Activated CD8-positive, alpha-beta memory T cell treated with anti-CD3 and anti-CD28 coated beads, Interleukin-2, amount 50 U/mL, for 1 hour (primary cell): ENCODE data around the gene TSKS.

Experiments used
- DNase-seq: peaks from one replicate; pipeline ENCODE4 v3.0.0-alpha.2; 2020; ENCODE audit errors: extremely low read depth

Gene TSKS

DNA sequence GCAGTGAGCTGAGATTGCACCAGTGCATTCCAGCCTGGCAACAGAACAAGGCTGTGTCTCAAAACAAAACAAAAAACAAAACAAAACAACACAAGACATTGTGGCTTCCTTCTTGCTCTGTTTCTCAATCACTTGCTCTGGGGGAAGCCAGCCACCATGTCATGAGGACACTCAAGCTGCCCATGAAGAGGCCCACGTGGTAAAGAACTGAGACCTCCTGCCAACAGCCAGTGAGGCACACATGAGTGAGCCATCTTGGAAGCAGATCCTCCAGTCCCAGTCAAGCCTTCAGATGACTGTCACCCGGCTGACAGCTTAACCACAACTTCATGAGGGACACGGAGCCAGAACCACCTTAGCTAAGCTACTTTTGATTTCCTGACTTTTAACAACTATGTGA, 47.0 kb downstream of the TSKS start:
- no peak for DNase-seq

DNA sequence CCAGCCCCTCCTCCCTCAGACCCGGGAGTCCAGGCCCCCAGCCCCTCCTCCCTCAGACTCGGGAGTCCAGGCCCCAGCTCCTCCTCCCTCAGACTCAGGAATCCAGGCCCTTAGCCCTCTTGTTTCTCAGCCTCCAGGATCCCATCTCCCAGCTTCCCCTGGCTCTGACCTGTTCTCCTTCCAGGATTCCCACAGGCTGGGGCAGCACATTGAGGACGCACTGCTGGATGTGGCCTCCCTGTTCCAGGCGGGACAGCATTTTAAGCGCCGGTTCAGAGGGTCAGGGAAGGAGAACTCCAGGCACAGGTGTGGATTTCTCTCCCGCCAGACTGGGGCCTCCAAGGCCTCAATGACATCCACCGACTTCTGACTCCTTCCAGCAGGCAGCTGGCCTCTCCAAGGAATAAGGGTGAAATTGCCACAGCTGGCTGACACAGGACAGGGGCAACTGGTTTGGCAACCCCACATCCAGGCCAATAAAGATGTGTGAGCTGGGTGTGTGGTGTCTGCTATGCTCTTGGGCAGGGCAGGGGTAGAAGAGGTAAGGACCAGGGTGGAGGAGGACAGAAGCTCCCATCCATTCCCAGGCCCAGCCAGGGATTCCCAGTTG, 49.8 kb downstream of the TSKS start:
- DNase-seq: no peak

DNA sequence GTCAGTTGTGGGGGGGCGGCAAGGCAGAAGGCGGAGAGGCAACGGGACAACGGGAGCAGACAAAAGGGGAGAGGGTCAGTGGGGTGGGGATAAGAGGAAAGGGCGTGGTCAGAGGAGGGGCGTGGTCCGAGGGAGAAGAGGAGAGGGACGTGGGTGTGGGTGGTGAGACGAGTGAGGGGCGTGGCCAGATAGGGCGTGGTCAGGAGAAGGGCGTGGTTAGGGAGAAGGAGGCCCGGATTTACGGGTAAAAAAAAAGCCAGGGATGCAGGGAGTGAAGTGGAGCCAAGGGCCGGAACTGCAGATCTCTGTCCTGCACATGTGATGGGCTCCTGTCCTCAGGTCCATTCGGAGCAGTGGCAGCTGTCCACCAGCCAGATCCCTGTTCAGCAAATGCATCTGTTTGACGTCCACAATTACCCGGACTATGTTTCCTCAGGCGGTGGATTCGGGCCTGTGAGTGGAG, 50.7 kb downstream of the TSKS start:
- DNase-seq: no peak

DNA sequence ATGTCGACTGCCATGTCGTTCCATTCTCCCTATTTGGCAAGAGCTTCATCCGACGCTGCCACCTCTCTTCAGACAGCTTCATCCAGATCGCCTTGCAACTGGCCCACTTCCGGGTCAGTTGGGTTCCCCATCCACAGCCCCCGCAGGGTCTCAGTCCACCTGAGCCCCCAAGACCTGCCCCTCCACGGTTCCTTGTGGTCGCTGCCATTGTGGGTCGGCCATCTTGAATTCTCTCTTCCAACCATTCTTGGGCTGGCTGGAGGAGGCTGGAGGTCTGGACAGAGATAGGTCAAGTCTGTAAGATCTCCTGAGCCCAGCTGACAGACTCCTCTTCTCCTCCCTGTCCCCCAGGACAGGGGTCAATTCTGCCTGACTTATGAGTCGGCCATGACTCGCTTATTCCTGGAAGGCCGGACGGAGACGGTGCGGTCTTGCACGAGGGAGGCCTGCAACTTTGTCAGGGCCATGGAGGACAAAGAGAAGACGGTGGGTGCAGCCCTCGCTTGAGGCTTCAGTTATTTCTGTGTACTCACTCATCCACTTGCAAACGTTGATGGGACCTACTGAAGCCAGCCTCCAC, 52.6 kb downstream of the TSKS start:
- DNase-seq: no peak

DNA sequence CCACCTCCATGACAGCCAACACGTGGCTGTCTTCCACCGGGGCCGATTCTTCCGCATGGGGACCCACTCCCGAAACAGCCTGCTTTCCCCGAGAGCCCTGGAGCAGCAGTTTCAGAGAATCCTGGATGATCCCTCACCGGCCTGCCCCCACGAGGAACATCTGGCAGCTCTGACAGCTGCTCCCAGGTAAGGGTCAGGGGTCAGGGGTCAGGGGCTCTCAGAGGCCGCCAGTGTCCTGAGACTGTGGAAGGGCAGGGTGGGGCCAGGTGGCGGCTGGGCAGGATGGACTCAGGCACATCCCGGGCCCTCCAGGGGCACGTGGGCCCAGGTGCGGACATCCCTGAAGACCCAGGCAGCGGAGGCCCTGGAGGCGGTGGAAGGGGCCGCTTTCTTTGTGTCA, 57.2 kb downstream of the TSKS start:
- no peak for DNase-seq

DNA sequence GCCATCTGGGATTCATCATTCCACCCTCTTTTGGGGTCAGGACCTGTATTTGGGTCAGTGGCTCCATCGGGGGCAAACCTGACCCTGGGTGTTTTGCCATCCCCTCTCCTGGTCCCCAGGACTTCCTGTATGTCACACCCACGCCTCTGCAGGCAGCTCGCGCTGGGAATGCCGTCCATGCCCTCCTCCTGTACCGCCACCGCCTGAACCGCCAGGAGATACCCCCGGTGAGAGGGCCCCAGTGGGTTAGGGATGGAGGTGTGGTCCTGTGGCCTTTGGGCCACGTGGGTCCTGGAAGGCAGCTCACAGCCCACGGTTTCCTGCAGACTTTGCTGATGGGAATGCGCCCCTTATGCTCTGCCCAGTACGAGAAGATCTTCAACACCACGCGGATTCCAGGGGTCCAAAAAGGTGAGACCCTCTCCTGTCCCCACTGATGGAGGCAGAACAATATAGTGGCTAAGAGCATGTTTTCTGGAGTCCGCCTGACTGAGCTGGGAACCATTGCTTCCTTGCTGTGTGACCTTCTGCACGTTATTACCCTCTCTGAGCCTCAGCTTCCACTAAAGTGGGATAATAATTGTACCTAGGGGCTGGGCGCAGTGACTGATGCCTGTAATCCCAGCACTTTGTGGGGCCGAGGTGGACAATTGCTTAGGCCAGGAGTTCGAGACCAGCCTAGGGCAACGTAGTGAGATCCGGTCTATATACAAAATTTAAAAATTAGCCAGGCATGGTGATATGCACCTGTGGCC, 58.0 kb downstream of the TSKS start:
- DNase-seq: no peak

DNA sequence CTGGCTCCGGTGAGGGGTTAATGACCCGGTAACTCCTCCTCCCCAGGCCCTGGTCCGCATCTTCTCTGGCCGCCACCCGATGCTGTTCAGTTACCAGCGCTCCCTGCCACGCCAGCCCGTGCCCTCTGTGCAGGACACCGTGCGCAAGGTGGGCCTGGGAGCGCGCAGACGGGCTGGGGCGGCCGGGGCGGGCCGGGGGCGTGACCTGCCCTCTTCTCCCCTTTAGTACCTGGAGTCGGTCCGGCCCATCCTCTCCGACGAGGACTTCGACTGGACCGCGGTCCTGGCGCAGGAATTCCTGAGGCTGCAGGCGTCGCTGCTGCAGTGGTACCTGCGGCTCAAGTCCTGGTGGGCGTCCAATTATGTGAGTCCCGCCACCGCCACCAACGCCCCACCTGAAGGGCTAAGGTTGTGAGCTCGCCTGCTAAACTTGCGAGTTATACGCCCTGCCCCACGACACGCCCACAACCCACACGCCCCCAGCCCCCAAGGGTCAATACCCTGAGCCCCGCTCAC, 61.8 kb downstream of the TSKS start:
- DNase-seq: no peak

DNA sequence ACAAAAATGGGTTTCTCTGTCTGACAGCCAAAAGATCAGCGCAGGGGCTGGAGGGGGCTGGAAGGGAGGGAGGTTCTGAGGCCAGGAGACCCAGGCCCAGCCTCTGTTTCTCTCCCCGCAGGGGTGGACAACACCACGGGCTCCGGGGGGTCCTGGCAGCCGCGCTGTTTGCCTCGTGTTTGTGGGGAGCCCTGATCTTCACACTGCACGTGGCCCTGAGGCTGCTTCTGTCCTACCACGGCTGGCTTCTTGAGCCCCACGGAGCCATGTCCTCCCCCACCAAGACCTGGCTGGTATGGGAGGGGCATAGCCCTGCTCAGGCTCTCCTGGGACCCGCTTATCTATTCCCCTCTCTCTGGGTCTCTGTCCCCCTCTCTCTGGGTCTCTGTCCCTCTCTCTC, 62.5 kb downstream of the TSKS start:
- DNase-seq: no peak

DNA sequence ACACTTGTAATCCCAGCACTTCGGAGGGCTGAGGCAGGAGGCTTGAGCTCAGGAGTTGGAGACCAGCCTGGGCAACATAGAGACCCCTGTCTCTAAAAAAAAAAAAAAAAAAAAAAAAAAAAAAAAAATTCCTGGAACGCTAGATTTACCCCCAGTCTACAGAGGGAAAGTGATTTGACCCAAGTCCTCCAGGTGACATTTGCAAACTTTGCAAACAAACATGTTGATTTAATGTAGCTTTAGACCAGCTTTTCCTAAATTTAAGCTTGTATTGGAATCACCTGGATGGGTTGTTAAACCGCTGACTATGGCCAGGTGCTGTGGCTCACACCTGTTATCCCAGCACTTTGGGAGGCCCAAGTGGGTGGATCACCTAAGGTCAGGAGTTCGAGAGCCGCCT, 63.7 kb downstream of the TSKS start:
- DNase-seq: no peak

DNA sequence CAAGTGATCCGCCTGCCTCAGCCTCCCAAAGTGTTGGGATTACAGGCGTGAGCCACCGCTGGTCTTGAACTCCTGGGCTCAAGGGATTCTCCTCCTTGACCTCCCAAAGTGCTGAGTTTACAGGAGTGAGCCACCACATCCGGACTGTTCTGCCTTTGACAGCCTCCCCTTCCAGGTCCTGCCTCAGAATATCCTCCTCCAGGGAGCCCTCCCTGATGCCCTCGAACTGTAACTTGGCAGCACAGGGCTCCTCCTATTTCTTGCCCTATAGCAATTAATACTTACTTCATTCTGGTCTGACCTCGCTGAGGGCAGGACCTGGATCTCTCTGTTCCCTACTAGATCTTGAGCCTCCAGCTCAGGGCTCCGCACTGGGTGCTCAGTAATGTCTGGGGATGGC, 66.2 kb downstream of the TSKS start:
- no peak for DNase-seq

DNA sequence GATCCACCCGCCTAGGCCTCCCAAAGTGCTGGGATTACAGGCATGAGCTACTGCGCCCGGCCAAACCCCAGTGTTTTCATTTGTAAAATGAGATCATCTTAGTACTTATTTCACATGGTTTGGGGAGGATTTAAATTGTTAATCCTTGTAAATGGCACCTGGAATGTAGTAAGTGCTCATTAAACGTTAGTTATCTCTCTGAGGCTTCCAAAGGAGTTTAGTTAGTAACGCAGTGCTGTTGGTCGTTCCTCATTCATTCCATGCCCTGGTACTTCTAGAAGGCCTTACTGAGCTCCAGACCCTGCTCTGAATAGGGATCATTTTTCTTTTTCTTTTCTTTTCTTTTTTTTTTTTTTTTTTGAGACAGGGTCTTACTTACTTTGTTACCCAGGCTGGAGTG, 67.0 kb downstream of the TSKS start:
- DNase-seq: no peak

DNA sequence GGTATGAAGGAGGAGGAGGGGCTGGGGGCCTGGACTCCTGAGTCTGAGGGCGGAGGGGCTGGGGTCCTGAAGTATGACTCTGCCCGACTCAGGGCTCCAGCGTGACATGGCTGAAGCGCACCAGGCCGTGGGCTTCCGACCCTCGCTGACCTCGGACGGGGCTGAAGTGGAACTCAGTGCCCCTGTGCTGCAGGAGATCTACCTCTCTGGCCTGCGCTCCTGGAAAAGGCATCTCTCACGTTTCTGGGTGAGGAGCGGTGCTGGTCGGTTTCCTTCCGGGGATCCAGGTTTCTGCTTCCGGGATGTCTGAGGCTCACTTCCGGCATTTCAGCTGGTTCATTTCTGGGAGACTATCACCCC, 71.0 kb downstream of the TSKS start:
- no peak for DNase-seq

DNA sequence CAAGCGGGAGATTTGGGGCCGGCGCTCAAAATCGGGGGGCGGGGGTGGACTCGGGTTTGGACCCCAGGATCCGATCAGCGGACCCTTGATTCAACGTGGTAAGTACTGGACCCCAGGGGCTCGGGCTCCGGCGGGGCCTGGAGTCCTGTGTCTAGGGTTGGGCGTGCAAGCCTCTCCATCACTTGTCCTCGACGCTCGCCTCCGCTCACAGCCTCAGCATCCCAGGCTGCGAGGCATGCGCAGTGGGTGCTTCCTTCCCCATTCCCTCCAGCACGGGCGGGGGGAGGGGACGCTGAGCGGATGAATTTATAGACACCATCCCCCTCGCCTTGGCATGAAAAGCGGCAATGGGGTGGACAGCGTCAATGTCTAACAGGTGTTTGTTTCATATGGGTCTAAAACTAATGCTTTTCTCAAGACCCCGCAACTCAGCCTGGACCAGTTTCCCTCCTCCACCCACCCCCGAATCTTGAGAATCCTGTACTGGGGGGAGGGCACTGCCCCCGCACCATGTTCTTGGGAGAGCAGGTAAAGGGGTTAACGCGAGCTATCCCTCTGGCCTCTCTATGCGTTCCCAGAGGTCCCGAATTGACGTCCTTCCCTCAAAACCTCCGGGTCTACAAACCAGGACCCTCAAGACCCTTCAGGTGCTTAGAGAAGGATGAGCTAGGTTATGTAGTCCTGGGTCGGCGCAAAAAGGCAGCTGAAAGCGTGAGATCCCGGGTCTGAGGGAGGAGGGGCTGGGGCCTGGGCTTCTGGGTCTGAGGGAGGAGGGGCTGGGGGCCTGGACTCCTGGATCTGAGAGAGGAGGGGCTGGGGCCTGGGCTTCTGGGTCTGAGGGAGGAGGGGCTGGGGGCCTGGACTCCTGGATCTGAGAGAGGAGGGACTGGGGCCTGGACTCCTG, 71.6 kb downstream of the TSKS start:
- DNase-seq: no peak

DNA sequence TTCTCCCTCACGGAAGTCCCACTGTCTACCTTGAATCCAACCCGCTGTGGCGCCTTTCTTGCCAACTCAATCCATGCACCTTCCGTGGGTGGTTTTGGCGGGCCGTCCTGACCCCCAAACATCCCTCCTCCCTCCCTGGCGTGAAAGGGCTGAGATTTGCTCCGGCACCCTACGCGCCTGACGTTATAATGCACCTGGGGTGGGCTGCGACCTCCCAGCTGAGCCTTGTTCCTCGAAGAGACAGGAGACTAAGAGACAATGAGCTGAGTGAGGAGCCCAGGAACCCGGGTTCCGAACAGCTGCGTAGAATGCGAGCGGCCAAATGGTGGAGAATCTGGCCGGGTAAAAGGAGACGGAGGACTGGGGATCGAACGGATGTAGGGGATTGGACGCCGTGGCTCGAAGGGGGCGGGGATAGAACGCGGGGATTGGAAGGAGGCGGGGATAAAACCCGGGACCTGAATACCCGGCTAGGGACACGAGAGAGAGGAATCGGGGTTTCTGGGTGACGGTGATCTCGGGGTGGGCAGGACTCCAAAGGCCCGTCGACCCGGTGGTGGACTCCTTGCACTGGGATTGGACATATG, 72.4 kb downstream of the TSKS start, which contains the start of gene CPT1C:
TSS of gene CPT1C (plus strand) at position 461 of the 587 bp plus-strand sequence. CDS start 1,137 bp downstream, outside the sequence.
- no peak for DNase-seq

DNA sequence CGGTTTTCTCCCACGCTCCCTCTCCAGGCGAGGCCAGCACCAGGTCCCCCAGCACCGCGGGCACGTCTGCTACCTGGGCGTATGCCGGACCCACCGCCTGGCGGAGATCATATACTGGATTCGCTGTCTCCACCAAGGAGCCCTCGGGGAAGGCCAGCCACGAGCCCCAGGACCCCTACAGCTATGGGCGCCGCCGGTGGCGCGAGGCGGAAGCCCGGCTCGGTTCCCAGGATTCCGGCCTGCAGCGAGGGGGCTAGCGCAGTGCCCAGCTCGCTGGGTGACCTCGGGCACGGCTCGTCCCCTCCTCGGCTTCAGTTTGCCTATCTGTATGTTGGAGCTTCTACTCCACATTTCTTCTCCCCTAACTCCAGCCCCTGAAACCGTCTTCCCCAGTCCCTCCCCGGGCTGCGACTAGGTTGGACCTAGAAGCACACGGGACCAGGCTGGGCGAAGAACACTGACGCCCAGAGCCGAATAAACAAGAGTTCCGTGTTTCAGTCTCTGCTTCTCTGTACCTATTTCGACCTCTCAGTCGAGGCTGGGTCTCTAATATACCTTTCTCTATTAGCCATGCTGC, 72.9 kb downstream of the TSKS start:
- no peak for DNase-seq
